HL-60 (cell line): ENCODE results near the gene CSF3.

Source experiments
- DNase-seq, 2 experiments: peaks; one replicate each; pipeline ENCODE4 v3.0.0-alpha.2; 2010 to 2020; ENCODE audit warnings: low read depth in 1 of 2, low spot score in 1 of 2
- H3K27ac ChIP-seq: fragments of 250-450 bp; sonication (Bioruptor Pico); replicated peaks from 2 replicates; pipeline ENCODE4 v1.5.1; 2020; ENCODE audit warnings: mild to moderate bottlenecking, moderate library complexity
- H3K27me3 ChIP-seq: fragments of 250-450 bp; sonication (Bioruptor Pico); 2 replicates; pipeline ENCODE4 v1.5.1; 2021; ENCODE audit warnings: mild to moderate bottlenecking, moderate library complexity; ENCODE audit not compliant: insufficient read depth, poor library complexity, severe bottlenecking
- H3K4me3 ChIP-seq: replicated peaks from 2 replicates; pipeline ENCODE4 v1.5.1; 2011; ENCODE audit warnings: mild to moderate bottlenecking, control low read depth, low read length; ENCODE audit not compliant: insufficient read depth
- CTCF ChIP-seq: IDR thresholded peaks from one replicate; pipeline ENCODE4 v1.5.1; 2011; ENCODE audit warnings: low read length, control low read depth, inconsistent platforms; ENCODE audit not compliant: insufficient read depth
- GABPA ChIP-seq: IDR thresholded peaks from 2 replicates; pipeline ENCODE4 v1.6.1; 2012; ENCODE audit warnings: low read depth
- POLR2AphosphoS5 ChIP-seq: IDR thresholded peaks from 2 replicates; pipeline ENCODE4 v1.6.1; 2012; ENCODE audit warnings: low read depth
- SPI1 ChIP-seq: IDR thresholded peaks from 2 replicates; pipeline ENCODE4 v1.6.1; 2012; ENCODE audit warnings: low read depth, mild to moderate bottlenecking, borderline replicate concordance
- TF ChIP-seq, protein P1 (sequence below): IDR thresholded peaks from 2 replicates; pipeline ENCODE4 v1.6.1; 2012; ENCODE audit warnings: low read depth; ENCODE audit not compliant: insufficient replicate concordance

CSF3 gene

GRCh38 chr17:40063901-40064531 is 48.8 kb downstream of the CSF3 start:
- H3K4me3 ChIP-seq = peak overlapping the region; percentile 79
- DNase-seq = peak in 1 of 2 experiments; percentile 63
- no peak for TF ChIP-seq CTCF
- no peak for TF ChIP-seq GABPA
- TF ChIP-seq, protein P1, sequence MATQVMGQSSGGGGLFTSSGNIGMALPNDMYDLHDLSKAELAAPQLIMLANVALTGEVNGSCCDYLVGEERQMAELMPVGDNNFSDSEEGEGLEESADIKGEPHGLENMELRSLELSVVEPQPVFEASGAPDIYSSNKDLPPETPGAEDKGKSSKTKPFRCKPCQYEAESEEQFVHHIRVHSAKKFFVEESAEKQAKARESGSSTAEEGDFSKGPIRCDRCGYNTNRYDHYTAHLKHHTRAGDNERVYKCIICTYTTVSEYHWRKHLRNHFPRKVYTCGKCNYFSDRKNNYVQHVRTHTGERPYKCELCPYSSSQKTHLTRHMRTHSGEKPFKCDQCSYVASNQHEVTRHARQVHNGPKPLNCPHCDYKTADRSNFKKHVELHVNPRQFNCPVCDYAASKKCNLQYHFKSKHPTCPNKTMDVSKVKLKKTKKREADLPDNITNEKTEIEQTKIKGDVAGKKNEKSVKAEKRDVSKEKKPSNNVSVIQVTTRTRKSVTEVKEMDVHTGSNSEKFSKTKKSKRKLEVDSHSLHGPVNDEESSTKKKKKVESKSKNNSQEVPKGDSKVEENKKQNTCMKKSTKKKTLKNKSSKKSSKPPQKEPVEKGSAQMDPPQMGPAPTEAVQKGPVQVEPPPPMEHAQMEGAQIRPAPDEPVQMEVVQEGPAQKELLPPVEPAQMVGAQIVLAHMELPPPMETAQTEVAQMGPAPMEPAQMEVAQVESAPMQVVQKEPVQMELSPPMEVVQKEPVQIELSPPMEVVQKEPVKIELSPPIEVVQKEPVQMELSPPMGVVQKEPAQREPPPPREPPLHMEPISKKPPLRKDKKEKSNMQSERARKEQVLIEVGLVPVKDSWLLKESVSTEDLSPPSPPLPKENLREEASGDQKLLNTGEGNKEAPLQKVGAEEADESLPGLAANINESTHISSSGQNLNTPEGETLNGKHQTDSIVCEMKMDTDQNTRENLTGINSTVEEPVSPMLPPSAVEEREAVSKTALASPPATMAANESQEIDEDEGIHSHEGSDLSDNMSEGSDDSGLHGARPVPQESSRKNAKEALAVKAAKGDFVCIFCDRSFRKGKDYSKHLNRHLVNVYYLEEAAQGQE = no peak
- no peak for TF ChIP-seq SPI1
- TF ChIP-seq POLR2AphosphoS5 = no peak
- peak overlapping the region; percentile 88 for H3K27ac ChIP-seq
- H3K27me3 ChIP-seq = no peaks in the 10 kb centered on the region

DNA sequence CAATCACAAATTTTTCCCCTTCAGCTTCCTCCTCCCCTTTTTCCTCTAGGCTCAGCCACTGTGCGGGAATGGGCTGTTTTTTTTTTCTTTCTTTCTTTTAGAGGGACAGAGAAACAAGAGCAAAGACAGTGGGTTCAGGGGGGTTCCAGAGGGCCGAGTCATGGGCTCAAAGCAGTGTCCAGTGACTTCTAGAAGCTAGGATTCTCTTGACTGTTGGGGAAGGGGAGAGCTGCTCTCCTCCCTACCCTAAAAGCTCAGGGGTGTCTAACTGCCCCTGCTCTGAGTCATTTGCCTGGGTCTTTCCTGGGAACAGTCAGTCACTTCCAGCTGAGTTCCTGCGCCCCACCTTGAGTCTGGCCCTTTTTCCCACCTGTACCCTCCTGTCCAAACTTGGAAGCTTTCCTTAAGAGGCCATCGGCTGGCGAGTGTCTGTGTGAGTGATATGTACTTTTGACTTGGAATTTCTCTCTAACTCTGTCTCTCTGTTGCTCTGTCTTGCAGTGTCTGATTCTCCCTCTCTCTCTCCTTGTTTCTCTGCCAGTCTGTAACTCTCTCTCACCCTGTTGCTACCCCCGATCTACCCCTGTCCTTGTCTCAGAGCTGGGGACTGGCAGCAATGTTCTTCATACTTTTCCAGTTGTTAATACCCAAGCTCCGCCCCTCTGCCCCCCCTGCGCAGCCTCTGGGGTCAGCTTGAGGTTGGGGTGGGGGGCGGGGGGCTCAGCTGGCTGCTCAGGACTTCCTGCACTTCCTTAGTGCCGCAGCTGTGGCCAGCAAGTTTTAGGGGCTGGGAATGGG is 49.9 kb downstream of the CSF3 start:
- Histone ChIP-seq H3K4me3 (no peak overlapping the region), H3K27me3 (no peaks in the 10 kb centered on the region), H3K27ac (peak overlapping the region; percentile 88)
- DNase-seq = no peak
- TF ChIP-seq, protein P1 = no peak
- TF ChIP-seq SPI1 (no peak), POLR2AphosphoS5 (no peak), CTCF (no peak), GABPA (no peak)

DNA sequence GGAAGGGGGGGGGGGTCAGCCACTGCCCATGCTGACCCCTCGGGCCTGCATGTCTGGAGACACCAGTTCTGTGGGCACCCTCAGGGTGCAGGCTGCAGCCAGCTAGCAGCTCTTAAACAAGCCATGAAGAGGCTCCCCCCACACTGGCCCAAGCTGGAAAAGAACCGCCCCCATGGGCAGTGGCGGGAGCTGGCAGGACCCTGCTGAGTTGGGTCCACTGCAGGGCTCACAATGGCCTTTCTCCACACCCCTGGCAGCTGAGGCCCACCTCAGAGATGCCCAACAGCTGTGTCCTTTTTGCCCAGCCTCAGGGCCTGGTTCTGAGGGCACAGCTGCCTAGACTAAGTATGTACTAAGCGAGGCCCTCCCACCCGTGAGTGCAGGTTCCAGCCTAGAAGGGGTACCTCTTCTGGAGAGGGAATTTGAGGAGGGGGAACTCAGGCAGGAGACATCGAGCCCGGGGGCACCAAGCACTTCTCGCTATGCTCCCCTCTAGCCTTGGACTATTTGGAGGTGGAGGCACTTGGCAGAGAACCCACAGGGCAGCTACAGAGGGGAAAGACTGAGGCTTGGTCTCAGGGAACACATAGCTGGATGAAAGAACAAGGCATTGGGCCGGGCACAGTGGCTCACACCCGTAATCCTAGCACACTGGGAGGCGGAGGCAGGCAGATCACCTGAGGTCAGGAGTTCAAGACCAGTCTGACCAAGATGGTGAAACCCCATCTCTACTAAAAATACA is 50.7 kb downstream of the CSF3 start:
- Histone ChIP-seq H3K27ac (no peak overlapping the region), H3K27me3 (no peaks in the 10 kb centered on the region), H3K4me3 (no peak overlapping the region)
- DNase-seq = no peak
- TF ChIP-seq GABPA (no peak), POLR2AphosphoS5 (no peak), CTCF (no peak), SPI1 (no peak)
- TF ChIP-seq, protein P1 = no peak
